GM12801 (cell line): ENCODE data around the gene ELP4.

Experiments used
- CTCF ChIP-seq: IDR thresholded peaks from one replicate; pipeline ENCODE4 v1.5.1; 2011; ENCODE audit warnings: control low read depth; ENCODE audit not compliant: insufficient read length; ENCODE audit errors: extremely low read depth

ELP4 gene

GRCh38 chr11:31484497-31484896 is 25.1 kb upstream of the ELP4 start:
- TF ChIP-seq CTCF = no peak

DNA sequence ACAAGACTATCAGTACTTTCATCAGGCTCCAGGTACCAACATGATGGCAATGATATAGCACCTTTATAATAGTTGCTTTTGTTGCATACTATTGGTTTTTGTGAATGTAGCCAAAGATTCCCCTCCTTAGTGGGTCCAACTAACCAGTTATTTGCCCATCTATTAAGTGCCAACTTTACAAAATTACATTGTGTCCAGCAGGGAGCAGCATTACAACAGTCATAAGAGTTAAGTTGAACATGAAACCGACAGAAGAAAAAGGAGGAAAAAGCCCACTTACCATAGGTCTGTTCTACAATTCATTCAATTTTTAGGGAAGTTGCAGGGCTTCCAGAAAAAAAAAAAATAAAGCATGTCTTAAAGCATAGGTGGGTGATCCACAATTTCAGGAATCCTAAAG is 21.7 kb upstream of the ELP4 start:
- no peak for TF ChIP-seq CTCF

- TF ChIP-seq CTCF = no peak
Observed at GRCh38 chr11:31492320-31492913, 17.1 kb upstream of the ELP4 start.

DNA sequence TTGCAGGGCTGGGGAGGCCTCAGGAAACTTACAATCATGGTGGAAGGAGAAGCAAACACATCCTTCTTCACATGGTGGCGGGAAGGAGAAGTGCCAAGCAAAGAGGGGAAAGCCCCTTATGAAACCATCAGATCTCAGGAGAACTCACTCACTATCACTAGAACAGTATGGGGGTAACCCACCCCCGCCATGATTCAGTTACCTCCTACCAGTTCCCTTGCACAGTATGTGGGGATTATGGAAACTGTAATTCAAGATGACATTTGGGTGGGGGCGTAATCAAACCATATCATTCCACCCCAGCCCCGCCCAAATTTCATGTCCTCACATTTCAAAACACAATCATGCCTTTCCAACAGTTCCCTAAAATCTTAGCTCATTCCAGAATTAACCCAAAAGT is 16.3 kb upstream of the ELP4 start:
- no peak for TF ChIP-seq CTCF

DNA sequence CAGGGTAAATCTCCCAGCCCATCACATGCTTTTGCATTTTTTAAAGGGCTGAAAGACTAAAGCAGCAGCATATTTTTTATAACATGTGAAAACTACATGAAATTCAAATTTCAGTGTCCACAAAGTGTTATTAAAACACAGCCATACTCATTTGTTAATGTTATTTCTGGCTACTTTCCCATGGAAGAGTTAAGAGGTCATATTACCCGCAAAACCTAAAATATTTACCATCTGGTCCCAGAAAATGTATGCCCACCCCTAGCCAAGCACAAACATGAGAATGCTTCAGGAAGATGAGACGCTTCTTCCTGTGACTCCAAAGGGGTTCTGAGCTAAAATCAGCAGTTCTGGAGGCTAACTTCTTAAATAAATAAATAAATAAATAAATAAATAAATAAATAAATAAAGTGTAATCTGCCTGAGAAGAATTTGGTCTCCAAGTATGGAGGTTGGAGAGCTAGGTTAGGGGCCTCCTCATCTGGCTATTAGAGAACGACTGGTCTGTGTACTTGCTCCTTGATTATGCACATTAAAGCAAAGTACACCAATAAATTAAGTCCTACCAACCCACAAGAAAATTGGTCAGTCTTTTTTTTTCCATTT is 9.9 kb upstream of the ELP4 start:
- TF ChIP-seq CTCF = no peak

DNA sequence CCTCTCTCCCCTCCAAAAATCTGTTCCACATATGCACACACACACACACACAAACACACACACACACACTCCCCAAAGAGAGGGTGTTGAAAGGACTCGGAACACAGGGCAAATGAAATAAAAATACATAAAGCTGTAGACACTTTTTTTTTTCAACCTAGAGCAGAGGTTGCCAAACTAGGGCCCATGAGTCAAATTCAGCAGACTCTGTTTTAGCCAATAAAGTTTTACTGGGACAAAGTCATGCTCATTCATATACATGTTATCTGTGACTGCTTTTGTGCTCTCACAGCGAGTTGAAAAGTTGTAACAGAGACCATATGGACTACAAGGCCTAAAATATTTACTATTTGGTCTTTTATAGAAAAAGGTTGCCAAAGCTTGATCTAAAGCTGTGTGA is 9.0 kb upstream of the ELP4 start:
- TF ChIP-seq CTCF = no peak

DNA sequence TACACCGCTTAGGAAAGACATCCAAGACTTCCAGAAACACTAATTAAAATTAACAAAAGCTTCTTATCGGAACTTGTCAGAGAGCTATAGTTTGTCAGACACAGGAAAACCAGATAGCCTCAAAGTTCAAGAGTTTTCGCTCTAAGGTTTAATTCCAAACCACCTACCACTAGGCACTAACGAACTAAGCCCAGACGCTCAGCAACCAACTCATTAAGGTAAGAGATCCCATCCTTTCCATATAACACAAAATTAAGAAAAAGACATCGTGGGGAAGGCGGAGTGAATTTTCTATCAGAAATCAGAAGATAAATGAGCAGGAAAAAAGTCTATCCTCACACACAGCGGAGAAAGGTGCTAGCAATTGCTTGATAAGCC is 527 bp upstream of the ELP4 start:
- no peak for TF ChIP-seq CTCF
